Stimulated activated CD4-positive, alpha-beta T cell treated with anti-CD3 and anti-CD28 coated beads, TNF-alpha, amount 100 ng/mL, for 1 hour (primary cell): Measurements from ENCODE around the gene RNF167.

Experiments used
- DNase-seq, 3 donors: peaks; one replicate each; pipeline ENCODE4 v3.0.0-alpha.2; 2020; ENCODE audit warnings: low read depth in 3 of 3, low spot score in 1 of 3

RNF167 gene

GRCh38 chr17:4950075-4950745 is 10.1 kb downstream of the RNF167 start:
- DNase-seq: peak in 1 of 3 donors; percentile 44

GRCh38 chr17:4950746-4951204 is 10.7 kb downstream of the RNF167 start, which contains the start of gene ENO3:
ENO3 (plus strand) TSS chr17:4951119; CDS start chr17:4951830, 711 bp downstream.
- DNase-seq: no peak

GRCh38 chr17:4951486-4951885 is 11.4 kb downstream of the RNF167 start:
- no peak for DNase-seq

- DNase-seq: no peak
These were observed 13.4 kb downstream of the RNF167 start for GRCh38 chr17:4953451-4953961.

- no peak for DNase-seq
These were observed 15.0 kb downstream of the RNF167 start for GRCh38 chr17:4955091-4955490.

GRCh38 chr17:4956493-4957061 is 16.5 kb downstream of the RNF167 start:
- peak in 1 of 3 donors; percentile 41 for DNase-seq

- DNase-seq: no peak
These were observed 18.0 kb downstream of the RNF167 start for GRCh38 chr17:4958102-4958501.

- DNase-seq: no peak
These were observed 19.3 kb downstream of the RNF167 start for GRCh38 chr17:4959261-4959965.

- no peak for DNase-seq
These were observed 20.3 kb downstream of the RNF167 start for GRCh38 chr17:4960279-4960922.

GRCh38 chr17:4965311-4965986 is 25.4 kb downstream of the RNF167 start:
- no peak for DNase-seq

GRCh38 chr17:4966844-4967538 is 26.9 kb downstream of the RNF167 start:
- peak; percentile 75 to 93 (median 84) for DNase-seq

- peak; percentile 86 to 92 (median 89) for DNase-seq
These were observed 27.7 kb downstream of the RNF167 start, which contains the start of gene SPAG7 for GRCh38 chr17:4967539-4968485. SPAG7 (minus strand) TSS chr17:4967817; CDS start chr17:4967804, 13 bp downstream.

- peak in 1 of 3 donors; percentile 18 for DNase-seq
These were observed 28.5 kb downstream of the RNF167 start for GRCh38 chr17:4968486-4969046.

GRCh38 chr17:4969047-4969550 is 29.0 kb downstream of the RNF167 start:
- DNase-seq: peak in 1 of 3 donors; percentile 29

- peak in 1 of 3 donors; percentile 8 for DNase-seq
These were observed 29.6 kb downstream of the RNF167 start for GRCh38 chr17:4969551-4970173.

GRCh38 chr17:4970273-4970672 is 30.2 kb downstream of the RNF167 start:
- DNase-seq: no peak

GRCh38 chr17:4971826-4972225 is 31.8 kb downstream of the RNF167 start:
- no peak for DNase-seq

GRCh38 chr17:4972322-4972721 is 32.3 kb downstream of the RNF167 start:
- DNase-seq: no peak
